HG02852 (cell line): ENCODE measurements around the gene IFNA1.
"Not testable (repeated sequence)": the region's sequence is repeated elsewhere in the genome, so short reads cannot be mapped to it uniquely, and the experiment has no call there.

Experiments used
- ATAC-seq: cut with Tn5 transposase; IDR thresholded peaks from one replicate; pipeline ENCODE4 v1.9.1; 2021; ENCODE audit warnings: mild to moderate bottlenecking, moderate library complexity; ENCODE audit not compliant: unreplicated experiment

IFNA1 gene

GRCh38 chr9:21443849-21444625 is 3.8 kb downstream of the IFNA1 start:
- peak; percentile 93 for ATAC-seq

DNA sequence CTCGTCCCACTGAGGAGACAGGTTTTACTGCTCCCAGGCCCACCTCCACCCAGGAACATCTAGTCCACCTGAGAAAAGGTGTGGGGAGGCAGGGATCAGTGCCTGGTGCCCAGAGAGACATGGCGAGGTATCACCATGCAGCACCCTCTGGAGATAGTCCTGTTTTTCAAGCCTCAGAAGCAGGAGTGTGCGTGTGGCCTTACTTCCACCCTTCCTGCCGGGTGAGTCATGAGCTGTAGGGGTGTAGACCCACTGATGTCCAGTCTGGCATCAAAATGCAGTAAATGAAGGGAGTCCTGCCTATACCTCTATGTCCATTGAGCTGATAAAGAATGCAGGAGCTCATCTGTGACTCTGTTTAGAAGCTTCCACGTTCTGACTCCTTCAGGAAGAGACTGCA is 9.1 kb downstream of the IFNA1 start:
- ATAC-seq = not testable (repeated sequence)

DNA sequence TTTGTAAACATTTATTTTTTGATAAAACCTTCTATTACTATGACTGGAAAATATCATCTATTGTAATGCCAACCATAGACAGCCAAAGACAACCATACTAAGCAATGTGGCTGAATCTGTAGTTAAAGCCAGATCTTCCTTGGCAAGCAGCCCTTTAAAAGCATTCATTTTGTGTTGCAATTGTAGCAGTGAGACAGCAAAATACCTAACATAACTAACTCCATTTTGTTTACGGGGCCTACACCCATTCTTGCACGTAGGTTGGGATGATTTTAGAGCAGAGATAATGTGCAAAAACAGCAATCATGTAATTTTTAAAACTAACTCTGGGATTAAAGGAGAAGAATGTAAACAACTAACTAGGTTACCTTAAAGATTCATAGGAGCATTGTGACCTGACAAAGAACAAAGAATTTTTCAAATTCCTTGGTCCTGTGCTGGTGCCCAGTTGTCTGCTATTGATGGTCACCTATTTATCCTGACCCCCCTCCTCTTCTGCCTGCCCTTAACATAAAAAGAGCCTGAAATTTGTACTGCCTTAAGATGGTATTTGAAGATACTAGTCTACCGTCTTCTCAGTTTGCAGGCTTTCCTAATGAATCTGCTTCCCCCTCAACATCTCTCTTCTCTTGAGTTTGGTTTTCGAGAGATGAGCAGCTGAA is 10.6 kb downstream of the IFNA1 start:
- ATAC-seq = no peak

DNA sequence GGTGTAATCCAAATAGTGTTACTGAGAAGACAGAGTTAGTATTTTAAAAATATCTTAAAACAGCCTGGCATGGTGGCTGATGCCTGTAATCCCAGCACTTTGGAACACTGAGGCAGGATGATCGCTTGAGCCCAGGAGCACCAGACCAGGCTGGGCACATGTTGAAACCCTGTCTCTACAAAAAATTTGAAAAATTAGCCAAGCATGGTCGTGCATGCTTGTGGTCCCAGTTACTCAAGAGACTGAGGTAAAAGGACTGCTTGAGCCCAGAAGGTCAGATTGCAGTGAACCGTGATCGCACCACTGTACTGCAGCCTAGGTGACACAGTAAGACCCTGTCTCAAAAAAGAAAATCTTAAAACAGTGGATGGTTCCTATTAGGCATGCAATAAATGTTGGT is 12.4 kb downstream of the IFNA1 start:
- ATAC-seq = no peak

DNA sequence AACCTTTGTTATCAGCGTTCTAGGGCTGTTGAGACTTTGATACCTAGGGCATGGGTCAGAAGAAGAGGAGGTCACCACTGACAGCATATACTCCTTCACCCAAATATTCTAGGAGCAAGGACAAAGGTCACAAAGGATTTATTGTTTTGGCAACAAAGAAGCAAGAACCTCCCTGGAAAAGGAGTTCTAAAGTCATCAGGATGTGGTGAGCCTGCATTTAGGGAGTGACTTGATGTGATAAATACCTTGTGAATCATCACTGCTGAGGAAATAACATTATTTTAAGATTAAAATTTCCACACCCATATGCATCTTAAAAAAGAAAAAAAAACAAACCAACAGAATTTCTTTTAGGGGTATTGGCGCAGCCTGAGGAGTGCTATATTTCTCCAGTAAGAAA is 13.9 kb downstream of the IFNA1 start:
- ATAC-seq = no peak

DNA sequence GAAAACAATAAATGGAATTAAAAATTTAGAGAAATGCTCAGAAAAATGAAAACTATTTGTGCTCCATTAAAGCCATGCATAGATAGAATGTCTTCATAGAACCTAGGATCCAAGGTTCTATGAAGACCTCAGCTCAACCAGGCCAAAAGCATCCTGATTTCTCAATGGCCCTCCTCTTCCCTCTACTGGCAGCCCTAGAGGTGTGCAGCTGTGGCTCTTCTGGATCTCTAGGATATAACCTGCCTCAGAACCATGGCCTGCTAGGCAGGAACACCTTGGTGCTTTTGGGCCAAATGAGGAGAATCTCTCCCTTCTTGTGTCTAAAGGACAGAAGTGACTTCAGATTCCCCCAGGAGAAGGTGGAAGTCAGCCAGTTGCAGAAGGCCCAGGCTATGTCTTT is 15.1 kb downstream of the IFNA1 start:
- peak; percentile 94 for ATAC-seq

GRCh38 chr9:21461377-21461776 is 21.1 kb downstream of the IFNA1 start:
- no peak for ATAC-seq

GRCh38 chr9:21465138-21465537 is 24.9 kb downstream of the IFNA1 start:
- no peak for ATAC-seq

DNA sequence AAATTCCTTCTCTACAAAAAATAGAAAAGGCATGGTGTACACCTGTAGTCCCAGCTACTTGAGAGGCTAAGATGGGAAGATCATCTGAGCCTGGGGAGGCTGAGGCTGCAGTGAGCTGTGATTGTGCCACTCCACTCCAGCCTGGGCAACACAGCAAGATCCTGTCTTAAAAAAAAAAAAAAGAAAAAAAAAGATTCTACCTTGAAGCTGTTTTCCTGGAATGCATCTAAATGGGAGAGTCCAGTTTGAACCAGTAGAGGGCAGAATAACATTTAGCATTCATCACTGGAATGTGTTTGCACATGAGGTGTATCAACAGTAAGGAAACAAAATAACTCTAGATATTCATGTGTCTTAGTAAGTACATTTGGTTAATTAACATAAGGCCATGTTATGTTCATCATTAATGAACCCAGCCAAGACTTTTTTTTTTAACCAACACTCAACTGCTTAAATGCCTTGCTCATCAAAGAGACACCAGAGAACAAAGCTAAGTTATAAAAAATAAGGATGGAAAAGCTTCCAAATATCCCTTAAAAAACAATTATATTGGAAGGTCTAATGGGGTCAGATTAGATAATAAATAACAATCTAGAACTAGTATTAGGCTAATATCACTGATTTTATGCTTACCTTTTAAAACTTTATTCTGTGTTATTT is 25.8 kb downstream of the IFNA1 start:
- ATAC-seq = peak; percentile 87

- ATAC-seq = no peak
Measured at GRCh38 chr9:21470126-21470525, 29.9 kb downstream of the IFNA1 start.

DNA sequence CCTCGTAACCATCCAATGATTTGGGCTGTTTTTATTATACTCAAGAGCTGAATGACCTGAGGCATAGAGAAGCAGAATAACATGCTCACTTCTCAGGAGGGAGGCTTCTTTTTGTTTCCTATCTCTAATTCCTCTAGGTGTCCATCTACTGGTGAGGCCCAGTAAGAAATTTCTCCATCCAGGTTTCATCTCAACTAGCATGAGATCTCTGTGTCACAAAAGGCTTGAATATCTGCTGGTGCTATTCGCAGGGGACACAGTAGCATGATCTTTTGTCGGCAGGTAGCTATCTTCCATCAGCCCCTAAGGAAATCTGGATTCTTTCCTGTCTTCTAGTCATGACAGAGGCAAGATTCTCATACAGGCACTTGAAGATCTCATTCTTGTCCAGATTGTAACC is 33.0 kb downstream of the IFNA1 start:
- no peak for ATAC-seq

DNA sequence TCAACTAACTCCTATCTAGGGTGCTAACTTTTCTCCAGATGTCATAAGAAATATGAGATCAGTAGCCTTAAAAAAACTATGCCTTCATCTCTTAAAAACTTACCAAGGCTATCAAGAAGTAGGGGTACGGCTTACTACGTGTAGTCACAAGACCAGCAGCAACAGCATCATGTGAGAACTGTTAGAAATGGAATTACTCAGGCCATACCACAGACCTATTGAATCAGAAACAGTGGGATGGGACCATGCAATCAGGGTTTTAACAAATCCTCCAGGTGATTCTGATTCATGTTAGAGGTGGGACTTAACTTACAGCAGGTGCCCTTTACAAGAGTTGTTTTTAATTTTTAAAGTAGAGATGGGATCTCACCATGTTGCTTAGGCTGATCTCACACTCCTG is 37.2 kb downstream of the IFNA1 start:
- ATAC-seq = no peak

GRCh38 chr9:21479152-21479702 is 39.0 kb downstream of the IFNA1 start:
- ATAC-seq = no peak

DNA sequence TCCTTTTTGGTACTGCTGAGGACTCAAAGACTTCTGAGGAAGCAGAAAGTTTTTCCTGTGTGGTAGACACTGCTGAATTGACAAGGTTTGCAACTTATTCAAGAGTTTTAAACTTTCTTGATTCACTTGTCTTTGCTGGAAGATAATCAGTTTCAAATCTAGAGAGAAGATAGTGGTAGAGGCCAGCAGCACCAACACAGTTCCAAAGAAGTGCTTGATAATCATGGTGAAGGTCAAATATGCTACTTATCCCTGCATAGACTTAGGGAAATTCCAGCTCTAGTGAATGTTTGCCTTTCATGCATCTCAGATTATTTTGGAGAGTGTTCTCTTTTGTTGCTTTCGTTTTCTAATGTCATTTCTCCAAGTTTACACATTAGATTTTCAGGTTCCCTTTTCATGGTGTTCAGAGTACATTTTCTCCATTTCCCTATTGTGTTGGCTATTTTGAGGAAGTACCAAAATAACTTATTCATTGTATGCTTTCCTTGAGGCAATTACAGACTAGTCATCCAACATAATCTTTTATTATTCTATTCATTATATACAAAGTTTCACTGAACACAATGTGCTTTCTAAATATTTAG is 41.3 kb downstream of the IFNA1 start:
- no peak for ATAC-seq

- ATAC-seq = no peak
Measured at GRCh38 chr9:21482213-21482612, 42.0 kb downstream of the IFNA1 start, which contains the start of gene IFNE. Gene IFNE, minus strand, starts transcription at chr9:21482313. Its CDS starts 619 bp downstream, at chr9:21481694.
